Stimulated activated CD8-positive, alpha-beta memory T cell treated with anti-CD3 and anti-CD28 coated beads, Interleukin-12 subunit alpha, Interleukin-12 subunit beta, amount 100 ng/mL, for 24 hours (primary cell): ENCODE measurements around the gene TWIST1.

Experiments
- DNase-seq: peaks from one replicate; pipeline ENCODE4 v3.0.0-alpha.2; 2020; ENCODE audit errors: extremely low read depth

TWIST1 gene

DNA sequence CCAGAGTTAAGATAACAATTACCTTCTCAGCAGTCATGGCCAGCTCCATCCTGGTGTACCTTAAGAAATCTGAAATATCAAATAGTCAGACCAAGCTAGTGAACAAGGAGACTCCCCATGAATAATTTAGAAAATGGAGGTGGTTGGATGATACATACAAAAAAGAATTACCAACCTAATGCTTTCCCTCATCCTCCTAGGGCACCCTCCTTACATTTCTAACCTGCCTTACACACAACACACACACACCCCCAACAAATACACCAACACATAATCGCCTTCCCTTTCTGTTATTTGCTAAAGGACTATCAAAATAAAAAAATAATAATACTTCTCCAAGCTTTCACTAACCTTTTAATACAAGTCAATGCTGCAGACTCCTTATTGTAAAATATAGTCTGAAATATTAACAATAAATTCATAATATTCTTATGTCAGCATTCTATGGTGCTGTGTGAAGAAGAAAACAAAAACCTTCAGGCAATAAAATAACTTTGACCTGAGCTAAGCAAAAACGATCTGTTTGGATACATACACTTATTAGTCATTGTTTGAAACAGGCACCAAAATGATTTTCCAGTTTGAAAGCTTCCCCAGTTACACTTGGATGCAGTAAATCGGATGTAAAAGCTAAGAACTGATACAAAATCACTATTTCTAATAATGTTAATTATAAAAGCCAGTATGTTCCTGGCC lies 3.4 kb downstream of the TWIST1 start:
- DNase-seq: no peak

DNA sequence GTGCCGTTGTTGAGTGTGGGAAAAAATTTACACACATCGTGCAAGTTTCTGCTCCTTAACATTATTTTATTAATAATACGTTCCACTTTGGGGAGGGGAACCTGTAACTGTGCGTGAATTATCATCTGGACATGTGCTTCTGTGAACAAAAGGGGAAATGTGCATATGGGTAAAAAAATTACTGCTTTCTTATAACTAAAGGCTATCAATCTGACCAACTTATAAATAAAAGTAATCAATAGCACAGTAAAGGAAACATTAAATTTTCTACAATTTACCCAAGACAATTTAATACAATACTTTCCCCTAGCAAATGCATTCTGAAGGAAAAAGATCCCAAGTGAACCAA lies 4.5 kb downstream of the TWIST1 start:
- DNase-seq: no peak

DNA sequence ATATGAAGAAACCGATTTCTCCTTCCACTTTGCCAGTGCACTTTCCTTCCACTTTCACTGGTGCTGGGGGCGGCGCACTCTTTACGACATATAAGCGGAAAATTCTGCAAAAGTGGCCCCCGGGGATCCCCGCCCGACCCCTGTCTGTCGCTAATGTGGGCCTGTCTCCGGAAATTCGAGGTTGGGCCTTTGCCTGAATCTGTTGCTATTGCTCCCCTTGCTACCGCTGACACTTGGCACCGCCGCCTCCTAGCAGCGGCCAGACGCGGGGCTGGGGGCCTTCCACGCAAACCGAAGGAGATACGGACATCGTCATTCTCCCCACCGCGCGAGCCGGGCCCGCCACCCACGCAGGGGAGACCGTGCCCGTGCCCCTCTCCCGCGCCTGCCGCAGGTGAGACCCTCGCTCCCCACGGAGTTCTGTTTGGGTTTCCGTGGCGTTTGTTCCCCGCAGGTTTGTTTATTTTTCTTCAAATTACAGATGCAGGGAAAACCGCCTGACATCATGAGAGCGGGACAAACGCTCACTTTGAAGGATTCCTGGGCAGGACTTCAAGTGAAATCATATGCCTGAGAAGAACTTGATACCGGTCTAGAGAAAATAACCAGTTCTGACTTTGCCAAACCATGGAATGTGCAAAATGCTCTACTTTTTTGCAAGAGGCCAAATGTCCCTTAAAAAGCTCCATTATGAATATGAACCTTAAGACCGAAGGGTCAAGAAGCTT lies 5.0 kb downstream of the TWIST1 start:
- DNase-seq: no peak

DNA sequence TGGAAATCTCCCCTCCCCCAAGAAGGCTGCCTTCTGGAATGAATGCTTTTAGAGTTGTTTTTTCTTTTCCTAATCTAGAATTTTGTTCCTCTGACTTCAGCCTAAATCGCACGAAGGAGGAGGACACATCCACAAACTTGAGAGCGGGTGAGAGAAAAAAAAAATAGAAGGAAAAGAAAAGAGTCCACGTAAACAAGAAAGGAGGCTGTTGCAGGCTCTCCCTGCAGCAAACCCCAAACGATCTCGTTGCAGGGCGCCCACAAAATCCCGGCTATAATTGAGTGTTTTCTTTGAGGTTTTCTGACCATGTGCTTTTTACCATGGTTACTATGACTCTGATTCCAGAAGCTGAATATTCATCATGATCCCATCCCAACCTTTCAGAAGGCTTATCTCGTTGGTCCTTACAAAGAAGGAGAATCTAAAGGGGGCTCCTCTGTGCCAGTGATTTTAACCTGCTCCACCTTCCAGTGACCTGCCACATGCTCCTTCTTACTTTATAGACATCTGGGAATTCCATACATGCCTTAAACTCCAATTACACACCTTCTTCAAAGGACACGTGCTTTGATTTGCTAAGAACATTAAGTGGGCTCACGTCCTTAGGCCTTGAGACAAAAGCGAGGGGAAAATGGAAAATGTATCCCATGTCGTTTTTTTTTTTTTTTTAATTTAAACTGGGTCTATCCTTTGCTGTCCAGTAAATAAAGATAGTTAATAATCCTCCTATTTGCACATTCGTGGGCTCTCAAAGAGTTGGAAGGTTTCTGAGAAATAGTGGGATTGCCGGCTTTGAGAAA lies 5.8 kb downstream of the TWIST1 start:
- DNase-seq: no peak

DNA sequence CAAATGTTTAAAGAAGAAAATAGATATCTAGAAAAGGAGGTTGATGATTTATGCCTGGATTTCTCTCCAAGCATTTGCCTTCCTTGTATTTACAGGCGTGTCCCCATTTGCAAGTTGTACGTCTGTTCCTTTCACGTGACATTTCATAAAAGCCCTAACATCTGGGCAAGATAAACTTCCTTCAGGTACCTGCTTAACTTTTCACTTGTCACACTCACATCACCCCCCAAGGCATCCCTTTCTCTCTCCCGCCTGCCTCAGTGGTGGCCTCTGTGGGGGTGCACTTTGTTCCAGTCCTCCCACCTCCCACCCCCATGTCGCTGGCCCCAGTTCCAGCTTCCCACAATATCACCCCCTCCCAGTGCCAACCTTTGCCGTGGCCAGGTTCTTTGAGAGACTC lies 6.7 kb downstream of the TWIST1 start:
- no peak for DNase-seq

DNA sequence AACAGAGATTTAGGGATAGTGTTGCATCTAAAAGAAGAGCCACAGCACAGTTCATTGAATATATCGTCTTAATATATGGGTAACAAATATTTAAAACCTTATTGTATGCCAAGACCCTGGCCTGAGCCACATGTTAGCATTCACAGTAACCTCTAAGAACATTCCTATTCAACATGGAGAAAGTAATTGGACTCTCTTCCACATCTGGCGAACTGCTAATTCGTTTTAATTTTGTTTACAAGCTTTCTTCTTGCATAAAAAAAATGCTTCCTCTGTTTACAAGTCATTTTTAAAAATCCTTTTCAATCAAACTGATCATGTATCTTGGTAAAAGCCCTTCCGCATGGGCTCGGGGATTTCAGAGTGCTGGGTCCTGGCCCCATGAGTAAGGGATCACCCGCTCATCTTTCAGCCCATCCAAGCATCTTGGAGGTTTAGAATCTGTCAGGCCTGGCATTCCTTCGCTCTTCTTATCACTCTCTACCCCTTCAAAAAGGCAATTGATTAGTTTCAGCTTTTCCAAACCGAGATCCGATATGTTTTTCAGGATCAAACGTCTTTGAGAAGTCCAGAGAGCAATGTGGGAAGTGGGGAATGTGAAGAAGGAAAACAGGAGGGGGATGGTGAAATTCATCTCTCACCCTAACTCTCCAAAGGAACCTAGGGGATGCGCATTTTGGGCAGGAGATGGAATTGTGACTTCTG lies 7.3 kb downstream of the TWIST1 start:
- DNase-seq: no peak

DNA sequence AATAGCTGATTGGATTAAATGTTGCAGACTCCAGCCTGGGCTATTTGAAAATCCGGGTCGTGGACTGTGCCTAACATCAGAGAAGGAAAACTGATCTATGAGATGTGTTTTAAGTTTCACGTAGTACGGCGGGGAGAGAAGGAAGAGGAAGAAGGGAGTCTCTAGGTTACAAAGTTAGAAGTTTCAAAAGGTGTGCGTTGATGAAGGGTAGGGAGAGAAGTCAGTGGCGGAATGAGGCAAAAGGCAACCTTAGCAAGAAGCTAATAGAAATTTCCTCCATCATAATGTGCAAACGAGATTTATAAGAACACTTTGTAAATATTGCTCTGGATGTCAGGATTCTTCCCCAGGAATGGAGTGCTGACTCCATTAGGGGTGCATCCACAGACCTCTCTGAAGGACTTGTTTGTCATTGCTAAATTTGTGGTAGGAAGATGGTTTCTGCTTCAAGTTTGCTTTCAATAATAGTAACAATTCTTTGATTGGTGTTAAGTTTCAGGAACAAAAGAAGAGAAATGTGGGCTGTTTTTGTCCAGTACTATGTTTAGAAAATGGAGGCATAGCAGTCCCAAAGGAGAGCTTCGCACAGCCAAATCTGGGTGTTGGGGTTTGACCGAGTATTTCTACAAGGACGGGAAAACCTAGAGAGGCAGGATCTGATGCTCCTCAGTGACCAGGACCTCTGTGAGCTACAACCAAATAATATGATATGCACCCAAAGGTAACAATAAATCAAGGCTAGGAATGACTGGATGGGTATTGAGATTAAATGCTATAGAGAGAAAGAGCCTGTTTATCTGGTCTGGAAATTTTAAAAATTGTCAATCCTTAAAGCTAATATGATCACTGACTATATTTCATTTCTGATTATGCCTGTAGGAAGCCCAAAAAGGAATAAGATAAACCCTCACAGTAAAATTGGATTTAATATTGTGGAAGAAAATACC lies 8.2 kb downstream of the TWIST1 start:
- DNase-seq: no peak

DNA sequence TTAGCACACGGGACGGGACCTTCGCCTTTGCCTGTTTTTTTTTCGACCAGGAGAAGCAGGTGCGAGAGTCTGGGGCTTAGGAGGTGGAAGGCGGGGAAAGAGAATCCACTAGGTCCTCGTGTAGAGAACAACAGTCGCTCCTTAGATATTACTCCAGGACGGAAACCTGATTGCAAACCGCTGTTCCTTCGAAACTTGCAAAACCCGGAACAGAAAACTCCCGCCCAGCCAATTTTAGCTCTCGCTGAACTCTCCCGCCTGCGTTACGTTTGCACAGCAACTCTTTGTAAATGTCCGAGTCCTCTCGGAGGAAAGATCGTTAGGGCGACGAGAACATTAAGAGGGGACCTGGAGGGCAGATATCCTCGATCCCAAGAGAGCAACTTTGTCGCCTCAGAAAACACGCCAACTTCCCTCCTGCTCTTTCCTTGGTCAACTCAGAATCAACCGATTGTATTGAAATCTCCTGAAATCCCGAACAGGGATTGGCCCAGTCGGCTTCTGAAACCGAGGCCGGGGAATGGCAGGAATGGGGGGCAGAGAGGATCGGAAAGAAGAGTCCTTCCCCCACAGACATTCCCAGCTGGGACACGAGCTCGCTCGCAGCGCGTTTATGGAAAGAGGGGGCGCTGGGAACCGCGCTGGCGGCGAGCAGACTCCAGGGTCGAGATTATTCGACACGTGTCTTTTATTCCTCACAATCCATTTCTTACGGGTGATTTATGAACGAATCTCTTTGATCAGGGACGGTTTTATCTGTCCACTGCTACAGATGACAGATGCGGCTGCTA lies 9.9 kb downstream of the TWIST1 start:
- no peak for DNase-seq

DNA sequence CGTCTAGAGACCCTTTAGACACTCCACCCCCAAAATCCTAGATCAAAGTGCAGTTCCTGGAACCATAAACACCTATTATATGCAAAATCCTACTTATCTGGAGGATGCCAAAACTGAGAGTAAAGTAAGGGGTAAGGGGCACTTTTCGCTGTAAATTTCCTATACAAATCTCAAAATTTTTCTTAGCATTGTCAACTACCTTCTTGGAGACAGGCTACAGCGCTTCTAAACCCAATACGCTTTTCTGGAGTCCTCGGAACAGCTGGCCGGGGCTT lies 10.4 kb downstream of the TWIST1 start:
- DNase-seq: no peak

DNA sequence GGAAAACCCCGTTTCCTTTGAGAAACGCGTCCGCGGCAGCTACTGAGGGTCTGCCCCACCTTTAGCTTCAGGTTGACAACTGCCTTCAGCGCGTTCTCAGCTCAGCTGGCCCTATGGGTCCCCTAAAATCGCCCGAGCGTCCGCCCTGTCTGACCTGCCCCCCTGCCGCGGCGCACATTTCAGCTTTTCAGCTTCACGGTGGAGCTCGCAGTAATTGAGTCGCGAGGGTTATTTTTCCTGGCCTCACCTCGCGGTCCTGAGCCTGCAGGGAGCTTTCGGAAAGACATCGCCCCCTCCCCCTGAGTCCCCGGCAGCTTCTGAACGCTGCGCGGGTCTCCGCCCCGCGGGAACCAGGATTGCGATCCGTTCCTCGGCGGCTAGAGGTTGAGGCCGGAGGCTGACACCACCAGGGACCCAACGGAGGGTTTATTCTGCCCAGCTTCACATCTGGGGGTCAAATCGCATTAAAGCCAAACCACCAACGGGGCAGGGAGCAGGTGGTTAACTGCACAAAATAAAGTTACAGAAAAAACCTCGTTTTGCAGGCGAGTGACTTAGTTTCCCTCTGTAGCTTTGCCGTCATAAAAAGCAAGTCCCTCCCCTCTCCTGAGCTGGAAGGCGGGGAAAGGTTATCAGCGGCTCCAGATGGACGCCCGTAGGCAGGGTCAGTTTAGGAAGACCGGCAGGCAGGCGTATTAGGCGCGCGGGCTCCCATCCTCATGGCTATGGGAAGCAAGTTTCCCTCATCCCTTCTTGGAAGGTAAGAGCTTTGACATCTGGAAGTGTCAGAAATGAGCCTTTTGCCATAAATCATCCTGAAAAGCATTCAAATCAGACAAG lies 11.0 kb downstream of the TWIST1 start:
- DNase-seq: no peak

DNA sequence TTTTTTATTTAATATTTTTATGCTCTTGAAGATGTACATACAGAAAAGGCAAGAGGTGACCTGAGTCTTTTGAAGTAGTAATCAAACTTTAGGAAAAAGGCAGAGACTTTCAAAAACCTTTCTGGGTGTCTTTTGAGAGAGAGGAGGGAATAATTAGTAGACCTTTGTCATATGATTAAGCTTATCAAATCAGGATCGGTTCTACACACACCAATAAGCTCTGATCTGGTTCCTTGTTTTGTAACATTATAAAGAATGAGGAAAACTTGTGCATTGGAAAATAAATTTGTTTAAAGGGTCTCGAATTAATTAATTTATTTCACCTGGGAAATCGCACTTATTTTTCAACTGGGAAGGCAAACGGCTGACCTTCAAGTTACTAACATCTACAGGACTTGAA lies 11.9 kb downstream of the TWIST1 start:
- DNase-seq: no peak

DNA sequence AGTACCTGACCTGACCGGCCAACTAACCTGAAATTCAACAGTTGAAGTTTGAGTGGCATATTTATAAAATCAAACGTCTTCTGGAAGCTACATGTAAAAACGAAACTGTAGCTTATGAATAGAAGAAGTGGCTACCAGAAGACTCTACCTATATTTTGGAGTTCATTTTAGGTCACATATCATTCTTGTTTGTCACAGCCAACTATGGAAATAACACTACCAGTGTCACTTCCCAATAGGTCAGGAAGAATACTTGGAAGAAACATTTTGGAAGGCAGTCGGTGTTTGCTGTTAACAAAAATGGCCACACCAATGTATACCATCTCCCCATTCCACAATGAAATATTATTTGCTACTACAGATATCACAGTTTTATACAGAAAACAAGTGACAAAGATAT lies 12.6 kb downstream of the TWIST1 start:
- DNase-seq: no peak

DNA sequence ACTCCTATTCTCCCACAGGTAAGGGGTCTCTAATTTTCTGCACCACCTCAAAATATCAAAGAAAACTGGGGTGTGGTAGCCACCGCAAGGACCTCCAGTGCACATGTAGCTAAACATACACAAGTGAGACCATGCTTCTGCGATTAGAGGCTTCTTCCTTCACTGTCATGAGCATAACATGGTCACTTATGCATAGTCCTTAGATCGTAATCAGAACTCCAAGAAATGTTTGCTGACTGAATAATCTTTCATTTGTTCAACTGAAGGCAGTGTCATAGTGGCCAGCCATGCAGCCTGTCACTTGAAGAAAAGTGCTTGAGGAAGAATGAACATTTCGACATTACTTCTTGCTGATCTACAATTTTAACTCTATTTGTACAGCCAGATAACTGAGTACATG lies 14.6 kb downstream of the TWIST1 start:
- DNase-seq: no peak

DNA sequence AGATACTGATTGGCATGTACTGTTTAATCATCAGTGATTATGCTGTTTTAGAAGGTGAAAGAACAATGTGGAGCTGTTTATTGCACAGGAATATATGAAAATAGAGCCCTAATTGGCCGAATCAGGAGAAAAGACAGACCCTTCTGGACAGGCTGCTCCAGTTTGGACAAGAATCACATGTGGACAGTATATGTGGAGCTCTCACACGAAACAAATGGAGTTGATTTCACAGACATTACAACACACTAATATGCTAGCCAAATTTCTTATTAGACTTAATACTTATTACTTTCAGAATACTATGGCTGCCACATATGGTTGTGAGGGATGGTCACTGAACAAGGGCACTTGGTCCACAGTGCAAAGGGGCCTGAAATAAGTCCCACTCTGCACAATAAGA lies 15.5 kb downstream of the TWIST1 start:
- no peak for DNase-seq

DNA sequence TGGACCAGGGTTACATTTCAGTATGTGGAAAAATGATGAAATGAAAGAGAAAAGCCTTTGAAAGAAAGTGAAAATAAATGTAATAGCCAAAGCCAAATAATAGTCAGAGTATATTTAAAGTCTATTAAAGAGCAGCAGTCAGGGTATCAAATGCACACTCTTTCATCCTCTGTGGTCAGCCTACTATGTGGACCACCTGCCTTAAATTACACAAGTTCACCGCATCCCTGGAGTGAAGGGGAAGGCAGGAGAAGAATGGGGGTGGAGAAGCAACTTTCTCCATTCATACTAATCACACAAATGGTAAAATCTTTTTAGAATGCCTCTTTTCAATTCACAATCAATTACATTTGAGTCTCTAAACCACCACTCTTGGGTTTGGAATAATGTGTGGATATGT lies 16.0 kb downstream of the TWIST1 start:
- DNase-seq: no peak

DNA sequence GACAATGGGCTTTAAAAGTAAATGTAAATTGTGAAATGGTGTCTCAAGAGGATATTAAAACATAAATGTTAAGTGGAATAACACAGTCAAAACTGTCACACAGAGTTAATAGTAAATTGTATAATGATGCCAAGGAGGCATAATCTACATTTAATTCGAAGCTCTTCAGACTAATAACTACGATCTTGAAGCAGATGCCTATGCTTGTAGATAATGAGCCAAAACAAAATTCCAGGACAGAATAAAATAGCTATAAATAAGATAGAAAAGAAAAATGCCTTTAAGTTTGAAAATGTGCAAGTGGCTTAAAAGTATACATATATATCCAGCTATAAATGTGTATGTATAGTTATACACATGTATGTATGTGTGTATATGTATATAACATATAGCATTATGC lies 17.5 kb downstream of the TWIST1 start:
- no peak for DNase-seq

DNA sequence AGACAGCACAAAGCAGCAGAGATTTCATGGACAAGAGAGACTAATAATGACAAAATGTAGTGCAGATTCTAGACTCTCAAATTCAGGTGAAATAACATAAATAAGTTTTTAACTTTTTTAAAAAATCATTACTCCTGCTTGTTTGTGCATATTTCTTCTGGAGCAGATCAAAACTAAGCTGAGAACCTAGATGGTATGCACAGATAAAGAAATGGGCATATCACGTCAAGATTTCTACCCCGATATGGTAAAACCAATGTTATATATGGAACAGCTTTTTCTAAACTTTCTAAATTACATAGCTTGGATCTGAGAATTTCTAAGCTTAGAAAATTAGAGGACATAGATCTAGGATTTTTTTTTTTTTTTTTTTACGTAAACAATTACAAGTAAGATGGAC lies 18.2 kb downstream of the TWIST1 start:
- no peak for DNase-seq

DNA sequence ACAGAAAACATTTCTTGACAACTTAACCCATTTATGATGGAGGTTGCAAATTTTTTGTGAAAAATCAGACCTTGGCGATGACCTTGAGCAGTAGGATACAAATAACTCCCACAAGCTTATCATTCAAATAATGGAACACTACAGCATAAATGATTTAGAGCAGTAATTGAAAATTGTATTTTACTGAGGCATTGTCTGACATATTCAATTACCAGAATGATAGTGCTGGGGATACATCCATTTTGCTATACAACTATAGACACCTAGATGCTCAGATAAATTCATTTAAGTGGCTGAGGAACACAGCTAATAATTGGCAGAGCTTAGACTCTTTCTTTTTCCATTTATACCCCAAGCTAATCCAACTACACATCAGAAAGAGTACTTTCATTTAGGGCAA lies 18.9 kb downstream of the TWIST1 start:
- DNase-seq: no peak

DNA sequence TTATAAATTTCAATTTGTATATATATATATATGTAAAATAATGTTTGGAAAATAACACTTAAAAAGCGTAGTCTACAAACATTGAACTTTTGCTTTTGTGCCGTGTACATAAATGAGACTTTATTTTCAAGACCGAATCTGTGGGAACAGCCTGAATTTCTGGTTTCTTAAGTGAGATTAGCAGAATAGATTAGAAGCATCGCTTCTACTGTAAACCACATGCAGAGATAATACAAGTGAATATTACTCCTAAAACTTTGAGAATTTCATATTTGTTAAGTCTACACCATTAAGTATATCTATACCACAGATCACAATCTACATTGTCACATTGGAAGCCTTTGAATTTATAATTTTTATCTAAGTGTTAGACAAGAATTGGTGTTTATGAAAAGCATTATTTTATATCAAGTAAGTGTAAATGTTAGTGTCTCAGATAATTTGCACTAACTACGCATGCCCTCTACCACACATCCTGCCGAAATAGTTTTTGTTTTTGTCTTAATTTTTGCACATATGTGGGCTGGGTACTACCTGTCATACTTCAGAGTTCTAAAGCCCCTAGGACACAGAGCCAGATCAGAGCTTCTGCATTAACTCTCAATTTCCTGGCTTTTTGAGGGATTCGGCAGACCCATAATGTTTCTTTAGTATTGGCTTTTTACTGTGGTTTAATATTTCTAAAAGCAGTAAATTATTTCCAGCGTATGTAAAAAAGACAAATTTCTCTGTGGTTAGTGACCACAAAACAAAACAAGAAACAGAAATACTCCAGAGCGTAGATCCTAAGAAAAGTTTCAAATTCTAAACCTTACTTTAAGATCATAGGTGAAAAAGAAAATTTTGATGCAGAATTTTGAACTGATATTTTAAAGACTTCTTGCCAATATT lies 20.0 kb downstream of the TWIST1 start:
- DNase-seq: no peak
